IMR-90 (cell line): ENCODE data around the gene GRIK3.

Experiments
- CTCF ChIP-seq: conservative IDR thresholded peaks from 2 replicates; pipeline ENCODE4 v1.5.1; 2012; ENCODE audit warnings: mild to moderate bottlenecking, low read depth, low read length, improper control_type of control experiment
- MXI1 ChIP-seq: IDR thresholded peaks from 2 replicates; pipeline ENCODE4 v1.6.1; 2012; ENCODE audit warnings: low read depth, mild to moderate bottlenecking, low read length, moderate library complexity, borderline replicate concordance

- no peak for TF ChIP-seq MXI1
- TF ChIP-seq CTCF, result no peak
Observed at GRCh38 chr1:37009521-37009920, 24.8 kb downstream of the GRIK3 start.
